ENCODE measurements around the gene NPPA.
"Not testable (repeated sequence)": the region's sequence is repeated elsewhere in the genome, so short reads cannot be mapped to it uniquely, and the experiment has no call there.

NPPA gene

DNA sequence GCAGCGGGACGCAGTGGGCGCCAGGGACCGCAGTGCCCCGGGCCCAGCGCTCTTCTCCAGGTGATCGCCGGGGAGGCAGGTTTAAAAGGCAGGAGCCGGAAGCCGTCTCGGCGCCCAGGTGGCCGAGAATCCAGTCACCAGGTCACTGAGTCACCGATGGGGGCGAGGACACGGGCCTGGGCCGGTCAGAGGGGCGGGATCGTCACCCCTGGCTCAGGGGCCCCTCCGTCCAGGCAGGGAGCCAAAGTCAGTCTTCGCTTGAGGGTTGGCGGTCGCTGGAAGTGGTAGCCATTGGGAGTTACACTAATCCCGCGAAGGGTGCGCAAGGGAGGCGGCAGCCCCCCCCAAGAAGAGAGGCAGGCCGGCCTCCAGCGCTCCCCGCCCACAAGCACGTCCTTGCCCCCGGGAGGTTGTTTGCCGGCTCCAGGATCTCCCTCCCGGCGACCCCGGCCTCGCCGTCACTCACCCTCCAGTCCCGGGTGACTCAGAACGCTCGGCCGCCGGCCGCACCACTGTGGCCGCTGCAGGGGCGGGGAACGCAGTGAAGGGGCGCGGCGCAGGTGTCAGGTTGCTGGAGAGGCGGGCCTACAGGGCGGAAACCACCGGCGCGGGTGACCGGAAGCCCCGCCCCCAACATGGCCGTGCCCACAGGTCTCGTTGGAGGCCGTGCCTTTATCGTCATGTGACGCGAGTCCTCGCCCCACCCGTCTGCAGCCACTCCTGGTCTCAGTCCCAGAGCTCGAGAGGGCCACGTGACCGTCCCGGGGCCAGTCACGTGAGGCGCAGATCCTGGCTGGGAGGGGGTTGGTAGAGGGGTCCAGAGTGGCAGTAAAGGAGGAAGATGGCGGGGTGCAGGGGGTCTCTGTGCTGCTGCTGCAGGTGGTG lies 41.9 kb downstream of the NPPA start, which contains the start of the genes CLCN6 and MTHFR:
Gene CLCN6, plus strand, starts transcription at position 770 of the 885 bp plus-strand sequence. Its CDS starts 72 bp downstream, at position 842.
Gene MTHFR, minus strand, starts transcription at position 543 of the 885 bp plus-strand sequence. CDS start 2,848 bp downstream, outside the sequence.
- DNase-seq = peak; percentile 99

GRCh38 chr1:11804666-11805421 lies 42.7 kb downstream of the NPPA start:
- peak; percentile 35 for DNase-seq

- DNase-seq = not testable (repeated sequence)
Observed at GRCh38 chr1:11803924-11804665, 43.5 kb downstream of the NPPA start.

DNA sequence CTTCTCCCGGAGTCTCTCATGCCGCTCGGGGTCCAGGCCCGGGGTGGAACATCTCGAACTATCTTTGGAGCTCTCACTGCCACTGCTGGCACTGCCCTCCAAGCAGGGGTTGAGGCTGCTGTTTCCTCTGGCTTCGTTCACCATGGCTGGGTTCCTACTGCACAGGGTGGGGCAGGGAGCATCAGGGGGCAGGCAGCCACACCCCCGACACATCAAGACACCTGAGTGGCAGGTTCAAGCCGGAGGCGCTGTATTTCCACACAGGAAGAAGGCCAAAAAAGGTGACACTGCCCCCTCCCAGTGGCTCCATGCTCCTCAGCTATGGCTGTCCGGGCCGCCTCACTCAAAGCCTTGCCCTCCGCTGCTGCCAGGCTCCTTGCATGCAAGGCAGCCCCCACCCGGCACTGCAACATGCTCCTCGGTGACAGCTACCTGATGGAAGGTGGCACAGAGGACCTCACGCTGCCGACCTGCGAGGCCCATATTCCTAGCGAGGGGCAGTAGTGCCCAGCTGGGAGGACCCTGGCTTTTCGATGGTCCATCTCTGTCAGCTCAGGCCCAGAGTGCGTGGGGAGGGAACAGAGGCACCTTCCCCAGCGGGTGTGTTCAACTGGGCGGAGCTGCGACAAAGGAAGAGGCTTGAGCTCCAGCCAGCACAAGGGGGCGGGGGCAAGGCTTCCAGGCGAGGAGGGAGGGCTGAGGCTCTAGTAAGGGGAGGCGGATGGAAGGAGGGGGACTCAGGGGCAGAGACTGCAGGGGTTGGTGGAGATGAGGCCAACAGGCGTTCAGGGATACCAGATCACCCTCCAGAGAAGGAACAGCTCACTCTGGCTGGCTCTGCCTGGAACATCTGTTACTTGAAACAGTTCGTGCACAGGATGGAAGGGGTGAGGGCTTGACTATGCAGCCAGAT lies 44.4 kb downstream of the NPPA start:
- DNase-seq = peak; percentile 81

GRCh38 chr1:11802616-11802972 lies 45.0 kb downstream of the NPPA start:
- DNase-seq = peak; percentile 47

DNA sequence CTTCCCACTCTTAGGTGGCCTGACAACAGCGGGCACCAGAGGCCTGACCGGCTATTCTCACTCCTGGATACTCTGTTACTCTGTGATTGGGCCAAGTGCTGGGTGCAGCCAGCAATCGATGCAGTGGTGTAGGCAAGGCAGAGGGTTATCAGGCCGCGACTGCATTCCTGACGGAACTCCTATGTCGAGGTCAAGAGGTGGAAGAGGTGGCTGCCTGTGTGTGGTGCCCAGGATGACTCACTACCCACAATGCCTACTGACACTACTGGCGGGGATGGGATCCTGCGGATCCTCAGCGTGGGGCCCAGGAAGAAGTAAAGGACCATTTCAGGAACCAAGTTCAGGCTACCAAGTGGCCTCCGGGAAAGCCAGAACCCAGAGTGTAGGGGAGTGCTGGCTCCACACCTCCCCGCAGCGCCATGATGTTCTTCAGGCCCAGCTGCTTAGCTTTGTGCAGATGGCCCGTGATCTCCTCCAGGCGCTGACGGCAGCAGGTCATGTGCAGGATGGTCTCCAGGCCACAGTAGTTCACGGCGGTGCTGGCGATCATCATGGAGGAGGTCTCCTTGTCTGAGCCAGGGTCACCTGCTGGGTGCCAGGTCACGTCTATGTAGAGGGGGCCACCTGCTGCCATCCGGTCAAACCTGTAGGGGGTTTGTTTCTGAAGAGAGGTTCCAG lies 46.7 kb downstream of the NPPA start:
- no peak for DNase-seq

- DNase-seq = no peak
Observed at GRCh38 chr1:11800391-11800755, 47.2 kb downstream of the NPPA start.

DNA sequence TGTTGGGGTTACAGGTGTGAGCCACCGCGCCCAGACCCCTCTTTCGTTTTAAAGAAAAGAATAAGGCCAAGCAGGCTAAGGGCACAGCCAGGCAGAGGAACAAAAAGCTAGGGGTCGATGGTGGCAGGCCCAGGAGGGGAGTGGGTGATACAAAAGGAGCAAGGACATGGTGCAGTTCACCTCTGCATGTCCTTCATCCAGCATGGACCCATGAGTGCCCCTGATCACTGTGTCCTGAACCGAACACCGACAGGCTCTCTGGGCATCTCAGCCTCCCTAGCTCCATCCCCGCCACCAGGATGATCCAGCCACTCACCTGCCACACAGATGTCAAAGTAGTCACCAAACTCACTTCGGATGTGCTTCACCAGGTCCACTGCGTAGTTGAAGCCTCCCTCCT lies 47.7 kb downstream of the NPPA start:
- no peak for DNase-seq

- DNase-seq = no peak
Observed at GRCh38 chr1:11799099-11799498, 48.5 kb downstream of the NPPA start.

GRCh38 chr1:11797525-11798216 lies 49.9 kb downstream of the NPPA start:
- no peak for DNase-seq

GRCh38 chr1:11796036-11796828 lies 51.4 kb downstream of the NPPA start:
- DNase-seq = peak; percentile 53
